ENCODE measurements around the gene KCTD16. TPM values are rescaled to one million over a fixed set of nuclear protein-coding genes. Genes with fewer than 3 reads are reported as not detected.

Gene KCTD16
- total and polyA plus RNA-seq, 2 experiments from 2014 or later, result 0.02 to 0.76 TPM

- Histone ChIP-seq H4K20me1 (replicated peaks; ENCODE audit: insufficient read depth) (no peaks in the 10 kb centered on the region), H3K9me2 (ENCODE audit: insufficient read depth) (no peaks in the 10 kb centered on the region), H3K4me2 (no peak overlapping the region), H3K79me2 (replicated peaks; ENCODE audit: insufficient read depth) (no peaks in the 10 kb centered on the region), H3F3A (replicated peaks; ENCODE audit: low read depth) (no peaks in the 10 kb centered on the region), H3K36me3 (ENCODE audit: insufficient read depth) (no peaks in the 10 kb centered on the region), H3K4me1 (ENCODE audit: insufficient read depth) (no peaks in the 10 kb centered on the region), H2AFZ (no peak overlapping the region), H3K27ac (ENCODE audit: low read depth) (no peak overlapping the region), H3K27me3 (ENCODE audit: insufficient read depth) (no peaks in the 10 kb centered on the region), H3K4me3 (no peak overlapping the region)
- no peaks in the 10 kb centered on the region for H3K27me3 Mint-ChIP-seq (ENCODE audit: insufficient read depth, low read depth, poor library complexity)
- no peak for ATAC-seq
- H3K9me3 Mint-ChIP-seq, result no peaks in the 10 kb centered on the region
- no peak for DNase-seq (ENCODE audit: low spot score)
- peaks cover 3% of the 10 kb centered on the region; the same call in 1 of the 3 replicates for H3K4me1 Mint-ChIP-seq
- no peak overlapping the region for H3K27ac Mint-ChIP-seq
- no peaks in the 10 kb centered on the region for H3K36me3 Mint-ChIP-seq (ENCODE audit: low read depth)
- H3K4me3 Mint-ChIP-seq, result no peak overlapping the region
- TF ChIP-seq, protein P1, sequence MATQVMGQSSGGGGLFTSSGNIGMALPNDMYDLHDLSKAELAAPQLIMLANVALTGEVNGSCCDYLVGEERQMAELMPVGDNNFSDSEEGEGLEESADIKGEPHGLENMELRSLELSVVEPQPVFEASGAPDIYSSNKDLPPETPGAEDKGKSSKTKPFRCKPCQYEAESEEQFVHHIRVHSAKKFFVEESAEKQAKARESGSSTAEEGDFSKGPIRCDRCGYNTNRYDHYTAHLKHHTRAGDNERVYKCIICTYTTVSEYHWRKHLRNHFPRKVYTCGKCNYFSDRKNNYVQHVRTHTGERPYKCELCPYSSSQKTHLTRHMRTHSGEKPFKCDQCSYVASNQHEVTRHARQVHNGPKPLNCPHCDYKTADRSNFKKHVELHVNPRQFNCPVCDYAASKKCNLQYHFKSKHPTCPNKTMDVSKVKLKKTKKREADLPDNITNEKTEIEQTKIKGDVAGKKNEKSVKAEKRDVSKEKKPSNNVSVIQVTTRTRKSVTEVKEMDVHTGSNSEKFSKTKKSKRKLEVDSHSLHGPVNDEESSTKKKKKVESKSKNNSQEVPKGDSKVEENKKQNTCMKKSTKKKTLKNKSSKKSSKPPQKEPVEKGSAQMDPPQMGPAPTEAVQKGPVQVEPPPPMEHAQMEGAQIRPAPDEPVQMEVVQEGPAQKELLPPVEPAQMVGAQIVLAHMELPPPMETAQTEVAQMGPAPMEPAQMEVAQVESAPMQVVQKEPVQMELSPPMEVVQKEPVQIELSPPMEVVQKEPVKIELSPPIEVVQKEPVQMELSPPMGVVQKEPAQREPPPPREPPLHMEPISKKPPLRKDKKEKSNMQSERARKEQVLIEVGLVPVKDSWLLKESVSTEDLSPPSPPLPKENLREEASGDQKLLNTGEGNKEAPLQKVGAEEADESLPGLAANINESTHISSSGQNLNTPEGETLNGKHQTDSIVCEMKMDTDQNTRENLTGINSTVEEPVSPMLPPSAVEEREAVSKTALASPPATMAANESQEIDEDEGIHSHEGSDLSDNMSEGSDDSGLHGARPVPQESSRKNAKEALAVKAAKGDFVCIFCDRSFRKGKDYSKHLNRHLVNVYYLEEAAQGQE (IDR thresholded peaks at IDR 0.05; ENCODE audit: unreplicated experiment), result no peak
Observed at GRCh38 chr5:144429405-144429804, 258.7 kb downstream of the KCTD16 start.

DNA sequence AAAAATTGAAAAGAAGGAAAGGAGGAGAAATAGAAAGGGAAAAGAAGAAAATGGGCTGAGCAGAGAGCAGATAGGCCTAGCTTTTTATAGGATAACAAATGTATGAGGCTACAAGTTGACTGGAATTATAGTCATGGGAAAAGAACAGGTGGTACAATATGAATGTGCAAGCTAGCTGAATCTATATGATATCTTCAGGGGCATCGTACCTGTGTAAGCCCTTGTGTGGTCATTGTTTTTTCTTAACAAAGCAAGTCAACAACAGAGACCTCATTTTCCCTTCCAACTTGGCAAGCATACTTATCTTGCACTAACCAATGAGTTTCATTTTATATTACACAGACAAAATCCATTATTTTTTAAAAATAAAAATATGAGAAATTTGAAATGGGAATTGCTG is 259.2 kb downstream of the KCTD16 start:
- no peaks in the 10 kb centered on the region for H3K36me3 Mint-ChIP-seq (ENCODE audit: low read depth)
- peaks cover 3% of the 10 kb centered on the region; the same call in 1 of the 3 replicates for H3K4me1 Mint-ChIP-seq
- Histone ChIP-seq H3K36me3 (ENCODE audit: insufficient read depth) (no peaks in the 10 kb centered on the region), H3K9me2 (ENCODE audit: insufficient read depth) (no peaks in the 10 kb centered on the region), H3K4me3 (no peak overlapping the region), H3K27ac (ENCODE audit: low read depth) (no peak overlapping the region), H3K79me2 (replicated peaks; ENCODE audit: insufficient read depth) (no peaks in the 10 kb centered on the region), H2AFZ (no peak overlapping the region), H3F3A (replicated peaks; ENCODE audit: low read depth) (no peaks in the 10 kb centered on the region), H4K20me1 (replicated peaks; ENCODE audit: insufficient read depth) (no peaks in the 10 kb centered on the region), H3K4me1 (ENCODE audit: insufficient read depth) (no peaks in the 10 kb centered on the region), H3K4me2 (no peak overlapping the region), H3K27me3 (ENCODE audit: insufficient read depth) (no peaks in the 10 kb centered on the region)
- ATAC-seq, result no peak
- DNase-seq (ENCODE audit: low spot score), result no peak
- H3K27ac Mint-ChIP-seq, result no peak overlapping the region
- no peaks in the 10 kb centered on the region for H3K27me3 Mint-ChIP-seq (ENCODE audit: insufficient read depth, low read depth, poor library complexity)
- no peaks in the 10 kb centered on the region for H3K9me3 Mint-ChIP-seq
- no peak overlapping the region for H3K4me3 Mint-ChIP-seq
- TF ChIP-seq, protein P2, sequence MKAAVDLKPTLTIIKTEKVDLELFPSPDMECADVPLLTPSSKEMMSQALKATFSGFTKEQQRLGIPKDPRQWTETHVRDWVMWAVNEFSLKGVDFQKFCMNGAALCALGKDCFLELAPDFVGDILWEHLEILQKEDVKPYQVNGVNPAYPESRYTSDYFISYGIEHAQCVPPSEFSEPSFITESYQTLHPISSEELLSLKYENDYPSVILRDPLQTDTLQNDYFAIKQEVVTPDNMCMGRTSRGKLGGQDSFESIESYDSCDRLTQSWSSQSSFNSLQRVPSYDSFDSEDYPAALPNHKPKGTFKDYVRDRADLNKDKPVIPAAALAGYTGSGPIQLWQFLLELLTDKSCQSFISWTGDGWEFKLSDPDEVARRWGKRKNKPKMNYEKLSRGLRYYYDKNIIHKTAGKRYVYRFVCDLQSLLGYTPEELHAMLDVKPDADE (IDR thresholded peaks at IDR 0.05), result no peak
- TF ChIP-seq, protein P3, sequence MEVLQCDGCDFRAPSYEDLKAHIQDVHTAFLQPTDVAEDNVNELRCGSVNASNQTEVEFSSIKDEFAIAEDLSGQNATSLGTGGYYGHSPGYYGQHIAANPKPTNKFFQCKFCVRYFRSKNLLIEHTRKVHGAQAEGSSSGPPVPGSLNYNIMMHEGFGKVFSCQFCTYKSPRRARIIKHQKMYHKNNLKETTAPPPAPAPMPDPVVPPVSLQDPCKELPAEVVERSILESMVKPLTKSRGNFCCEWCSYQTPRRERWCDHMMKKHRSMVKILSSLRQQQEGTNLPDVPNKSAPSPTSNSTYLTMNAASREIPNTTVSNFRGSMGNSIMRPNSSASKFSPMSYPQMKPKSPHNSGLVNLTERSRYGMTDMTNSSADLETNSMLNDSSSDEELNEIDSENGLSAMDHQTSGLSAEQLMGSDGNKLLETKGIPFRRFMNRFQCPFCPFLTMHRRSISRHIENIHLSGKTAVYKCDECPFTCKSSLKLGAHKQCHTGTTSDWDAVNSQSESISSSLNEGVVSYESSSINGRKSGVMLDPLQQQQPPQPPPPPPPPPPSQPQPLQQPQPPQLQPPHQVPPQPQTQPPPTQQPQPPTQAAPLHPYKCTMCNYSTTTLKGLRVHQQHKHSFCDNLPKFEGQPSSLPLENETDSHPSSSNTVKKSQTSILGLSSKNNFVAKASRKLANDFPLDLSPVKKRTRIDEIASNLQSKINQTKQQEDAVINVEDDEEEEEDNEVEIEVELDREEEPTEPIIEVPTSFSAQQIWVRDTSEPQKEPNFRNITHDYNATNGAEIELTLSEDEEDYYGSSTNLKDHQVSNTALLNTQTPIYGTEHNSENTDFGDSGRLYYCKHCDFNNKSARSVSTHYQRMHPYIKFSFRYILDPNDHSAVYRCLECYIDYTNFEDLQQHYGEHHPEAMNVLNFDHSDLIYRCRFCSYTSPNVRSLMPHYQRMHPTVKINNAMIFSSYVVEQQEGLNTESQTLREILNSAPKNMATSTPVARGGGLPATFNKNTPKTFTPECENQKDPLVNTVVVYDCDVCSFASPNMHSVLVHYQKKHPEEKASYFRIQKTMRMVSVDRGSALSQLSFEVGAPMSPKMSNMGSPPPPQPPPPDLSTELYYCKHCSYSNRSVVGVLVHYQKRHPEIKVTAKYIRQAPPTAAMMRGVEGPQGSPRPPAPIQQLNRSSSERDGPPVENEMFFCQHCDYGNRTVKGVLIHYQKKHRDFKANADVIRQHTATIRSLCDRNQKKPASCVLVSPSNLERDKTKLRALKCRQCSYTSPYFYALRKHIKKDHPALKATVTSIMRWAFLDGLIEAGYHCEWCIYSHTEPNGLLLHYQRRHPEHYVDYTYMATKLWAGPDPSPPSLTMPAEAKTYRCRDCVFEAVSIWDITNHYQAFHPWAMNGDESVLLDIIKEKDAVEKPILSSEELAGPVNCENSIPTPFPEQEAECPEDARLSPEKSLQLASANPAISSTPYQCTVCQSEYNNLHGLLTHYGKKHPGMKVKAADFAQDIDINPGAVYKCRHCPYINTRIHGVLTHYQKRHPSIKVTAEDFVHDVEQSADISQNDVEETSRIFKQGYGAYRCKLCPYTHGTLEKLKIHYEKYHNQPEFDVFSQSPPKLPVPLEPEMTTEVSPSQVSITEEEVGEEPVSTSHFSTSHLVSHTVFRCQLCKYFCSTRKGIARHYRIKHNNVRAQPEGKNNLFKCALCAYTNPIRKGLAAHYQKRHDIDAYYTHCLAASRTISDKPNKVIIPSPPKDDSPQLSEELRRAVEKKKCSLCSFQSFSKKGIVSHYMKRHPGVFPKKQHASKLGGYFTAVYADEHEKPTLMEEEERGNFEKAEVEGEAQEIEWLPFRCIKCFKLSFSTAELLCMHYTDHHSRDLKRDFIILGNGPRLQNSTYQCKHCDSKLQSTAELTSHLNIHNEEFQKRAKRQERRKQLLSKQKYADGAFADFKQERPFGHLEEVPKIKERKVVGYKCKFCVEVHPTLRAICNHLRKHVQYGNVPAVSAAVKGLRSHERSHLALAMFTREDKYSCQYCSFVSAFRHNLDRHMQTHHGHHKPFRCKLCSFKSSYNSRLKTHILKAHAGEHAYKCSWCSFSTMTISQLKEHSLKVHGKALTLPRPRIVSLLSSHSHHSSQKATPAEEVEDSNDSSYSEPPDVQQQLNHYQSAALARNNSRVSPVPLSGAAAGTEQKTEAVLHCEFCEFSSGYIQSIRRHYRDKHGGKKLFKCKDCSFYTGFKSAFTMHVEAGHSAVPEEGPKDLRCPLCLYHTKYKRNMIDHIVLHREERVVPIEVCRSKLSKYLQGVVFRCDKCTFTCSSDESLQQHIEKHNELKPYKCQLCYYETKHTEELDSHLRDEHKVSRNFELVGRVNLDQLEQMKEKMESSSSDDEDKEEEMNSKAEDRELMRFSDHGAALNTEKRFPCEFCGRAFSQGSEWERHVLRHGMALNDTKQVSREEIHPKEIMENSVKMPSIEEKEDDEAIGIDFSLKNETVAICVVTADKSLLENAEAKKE (CRISPR knock-in tag; IDR thresholded peaks at IDR 0.05), result no peak
- TF ChIP-seq STAT1 (IDR thresholded peaks at IDR 0.05; ENCODE audit: unreplicated experiment) (no peak), CREB1 (CRISPR knock-in tag; IDR thresholded peaks at IDR 0.05; ENCODE audit: low read depth) (no peak), NANOG (IDR thresholded peaks at IDR 0.05; ENCODE audit: borderline replicate concordance) (no peak), JUNB (IDR thresholded peaks at IDR 0.05; ENCODE audit: unreplicated experiment) (no peak)
- TF ChIP-seq, protein P4, sequence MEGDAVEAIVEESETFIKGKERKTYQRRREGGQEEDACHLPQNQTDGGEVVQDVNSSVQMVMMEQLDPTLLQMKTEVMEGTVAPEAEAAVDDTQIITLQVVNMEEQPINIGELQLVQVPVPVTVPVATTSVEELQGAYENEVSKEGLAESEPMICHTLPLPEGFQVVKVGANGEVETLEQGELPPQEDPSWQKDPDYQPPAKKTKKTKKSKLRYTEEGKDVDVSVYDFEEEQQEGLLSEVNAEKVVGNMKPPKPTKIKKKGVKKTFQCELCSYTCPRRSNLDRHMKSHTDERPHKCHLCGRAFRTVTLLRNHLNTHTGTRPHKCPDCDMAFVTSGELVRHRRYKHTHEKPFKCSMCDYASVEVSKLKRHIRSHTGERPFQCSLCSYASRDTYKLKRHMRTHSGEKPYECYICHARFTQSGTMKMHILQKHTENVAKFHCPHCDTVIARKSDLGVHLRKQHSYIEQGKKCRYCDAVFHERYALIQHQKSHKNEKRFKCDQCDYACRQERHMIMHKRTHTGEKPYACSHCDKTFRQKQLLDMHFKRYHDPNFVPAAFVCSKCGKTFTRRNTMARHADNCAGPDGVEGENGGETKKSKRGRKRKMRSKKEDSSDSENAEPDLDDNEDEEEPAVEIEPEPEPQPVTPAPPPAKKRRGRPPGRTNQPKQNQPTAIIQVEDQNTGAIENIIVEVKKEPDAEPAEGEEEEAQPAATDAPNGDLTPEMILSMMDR (conservative IDR thresholded peaks at IDR 0.05; ENCODE audit: low read depth in 2 of 2), result no peak
